ENCODE data around the gene EFCAB13. TPM values are rescaled to one million over a fixed set of nuclear protein-coding genes. Genes with fewer than 3 reads are reported as not detected.

EFCAB13 gene
- total RNA-seq, 1 experiment from 2014 or later = 5.1 TPM

- Histone ChIP-seq H3K27me3 (replicated peaks; ENCODE audit: control insufficient read depth, insufficient read depth, low read length) (no peaks in the 10 kb centered on the region), H3K9me3 (no peaks in the 10 kb centered on the region), H3K4me1 (peaks cover 15% of the 10 kb centered on the region), H3K36me3 (ENCODE audit: control insufficient read depth, insufficient read depth, low read length) (no peaks in the 10 kb centered on the region), H3K4me3 (ENCODE audit: low read depth, low read length) (no peak overlapping the region)
- intact Hi-C loops (cut with micrococcal nuclease; ENCODE audit: unreplicated experiment) = no loop called here
- Mint-ChIP-seq H3K27ac (ENCODE audit: unreplicated experiment) (no peak overlapping the region), H3K27me3 (ENCODE audit: insufficient read depth, unreplicated experiment) (no peaks in the 10 kb centered on the region), H3K36me3 (ENCODE audit: insufficient read depth, unreplicated experiment) (no peaks in the 10 kb centered on the region), H3K4me3 (ENCODE audit: unreplicated experiment) (no peak overlapping the region), H3K4me1 (ENCODE audit: low read depth, unreplicated experiment) (peaks cover 10% of the 10 kb centered on the region), H3K9me3 (ENCODE audit: unreplicated experiment) (no peaks in the 10 kb centered on the region)
- POLR2A ChIA-PET = no interaction called here
- no peak for DNase-seq
- no peak for TF ChIP-seq CTCF (IDR thresholded peaks at IDR 0.05; ENCODE audit: insufficient read depth in 1 of 2, low read depth in 1 of 2, low read length in 1 of 2, severe bottlenecking in 1 of 2, unreplicated experiment in 1 of 2)
- no TSS peak for BruUV-seq (replicated peaks)
- CTCF ChIA-PET = no interaction called here
Observed at GRCh38 chr17:47295874-47296255, 27.9 kb upstream of the EFCAB13 start.

- H3K36me3 ChIP-seq (ENCODE audit: control insufficient read depth, insufficient read depth, low read length) = no peaks in the 10 kb centered on the region
- Mint-ChIP-seq H3K27ac (ENCODE audit: unreplicated experiment) (no peak overlapping the region), H3K36me3 (ENCODE audit: insufficient read depth, unreplicated experiment) (no peaks in the 10 kb centered on the region), H3K27me3 (ENCODE audit: insufficient read depth, unreplicated experiment) (no peaks in the 10 kb centered on the region), H3K9me3 (ENCODE audit: unreplicated experiment) (no peaks in the 10 kb centered on the region), H3K4me1 (ENCODE audit: low read depth, unreplicated experiment) (no peaks in the 10 kb centered on the region), H3K4me3 (ENCODE audit: unreplicated experiment) (no peak overlapping the region)
- no TSS peak for BruUV-seq (replicated peaks)
- TF ChIP-seq CTCF (IDR thresholded peaks at IDR 0.05; ENCODE audit: insufficient read depth in 1 of 2, low read depth in 1 of 2, low read length in 1 of 2, severe bottlenecking in 1 of 2, unreplicated experiment in 1 of 2) = no peak
- no peaks in the 10 kb centered on the region for H3K4me1 ChIP-seq
- POLR2A ChIA-PET = no interaction called here
- intact Hi-C loops (cut with micrococcal nuclease; ENCODE audit: unreplicated experiment) = no loop called here
- no peak for DNase-seq
- H3K9me3 ChIP-seq = no peaks in the 10 kb centered on the region
- no peak overlapping the region for H3K4me3 ChIP-seq (ENCODE audit: low read depth, low read length)
- CTCF ChIA-PET = no interaction called here
- no peaks in the 10 kb centered on the region for H3K27me3 ChIP-seq (replicated peaks; ENCODE audit: control insufficient read depth, insufficient read depth, low read length)
Observed at GRCh38 chr17:47297661-47298400, 25.9 kb upstream of the EFCAB13 start.

- no peak for DNase-seq
- no TSS peak for BruUV-seq (replicated peaks)
- Mint-ChIP-seq H3K9me3 (ENCODE audit: unreplicated experiment) (no peaks in the 10 kb centered on the region), H3K36me3 (ENCODE audit: insufficient read depth, unreplicated experiment) (no peaks in the 10 kb centered on the region), H3K4me1 (ENCODE audit: low read depth, unreplicated experiment) (no peaks in the 10 kb centered on the region), H3K27ac (ENCODE audit: unreplicated experiment) (no peak overlapping the region), H3K27me3 (ENCODE audit: insufficient read depth, unreplicated experiment) (no peaks in the 10 kb centered on the region), H3K4me3 (ENCODE audit: unreplicated experiment) (no peak overlapping the region)
- ChIA-PET CTCF (no interaction called here), POLR2A (no interaction called here)
- no peak for TF ChIP-seq CTCF (IDR thresholded peaks at IDR 0.05; ENCODE audit: insufficient read depth in 1 of 2, low read depth in 1 of 2, low read length in 1 of 2, severe bottlenecking in 1 of 2, unreplicated experiment in 1 of 2)
- H3K4me3 ChIP-seq (ENCODE audit: low read depth, low read length) = no peak overlapping the region
- intact Hi-C loops (cut with micrococcal nuclease; ENCODE audit: unreplicated experiment) = no loop called here
- no peaks in the 10 kb centered on the region for H3K4me1 ChIP-seq
- H3K36me3 ChIP-seq (ENCODE audit: control insufficient read depth, insufficient read depth, low read length) = no peaks in the 10 kb centered on the region
- H3K27me3 ChIP-seq (replicated peaks; ENCODE audit: control insufficient read depth, insufficient read depth, low read length) = no peaks in the 10 kb centered on the region
- H3K9me3 ChIP-seq = no peaks in the 10 kb centered on the region
Observed at GRCh38 chr17:47298712-47299111, 25.0 kb upstream of the EFCAB13 start.

Measured in Caco-2 (cell line).